BJ (cell line): ENCODE data around the gene GSTM1. TPM values are rescaled to one million over a fixed set of nuclear protein-coding genes. Genes with fewer than 3 reads are reported as not detected.
A peak's percentile ranks its signal among the peaks of the same experiment; 100 is the strongest.

ENCODE experiments used
- CTCF ChIA-PET: fragments of 350-600 bp; formaldehyde crosslinking; extraction: SDS; loops from one replicate; lab custom pipeline; 2021; ENCODE audit warnings: antibody characterized with exemption, inconsistent platforms; lab: Yijun Ruan, JAX
- POLR2A ChIA-PET: fragments of 300-600 bp; sonication (Branson Sonifier 250); formaldehyde crosslinking; extraction: SDS; loops from one replicate; lab custom pipeline; 2021; ENCODE audit warnings: antibody characterized with exemption; lab: Charles Lee
- DNase-seq: peaks from one replicate; pipeline ENCODE4 v3.0.0-alpha.2; 2011; ENCODE audit warnings: low read depth
- H3K27me3 ChIP-seq: 2 replicates; pipeline ENCODE4 v1.6.0; 2011; ENCODE audit warnings: low read length; ENCODE audit not compliant: control insufficient read depth, insufficient read depth
- H3K36me3 ChIP-seq: 2 replicates; pipeline ENCODE4 v1.5.1; 2011; ENCODE audit warnings: low read length; ENCODE audit not compliant: control insufficient read depth, insufficient read depth
- H3K4me3 ChIP-seq: 2 replicates; pipeline ENCODE4 v1.5.1; 2011; ENCODE audit warnings: low read depth, mild to moderate bottlenecking, control low read depth, low read length
- polyA plus RNA-seq: library from polyadenylated mRNA; depleted of rRNA; stranded (reverse); fragments of >200 nt; gene quantifications from 2 replicates; pipeline ENCODE4 v1.2.3, GENCODE V29; 2011
- TF ChIP-seq, protein P1 (sequence below): IDR thresholded peaks from 2 replicates; pipeline ENCODE4 v1.5.1; 2011; ENCODE audit warnings: low read depth, mild to moderate bottlenecking, control low read depth, inconsistent platforms, low read length, moderate library complexity; ENCODE audit not compliant: insufficient read depth

The GSTM1 gene
- polyA plus RNA-seq, 1 experiment: 1.0 TPM

DNA sequence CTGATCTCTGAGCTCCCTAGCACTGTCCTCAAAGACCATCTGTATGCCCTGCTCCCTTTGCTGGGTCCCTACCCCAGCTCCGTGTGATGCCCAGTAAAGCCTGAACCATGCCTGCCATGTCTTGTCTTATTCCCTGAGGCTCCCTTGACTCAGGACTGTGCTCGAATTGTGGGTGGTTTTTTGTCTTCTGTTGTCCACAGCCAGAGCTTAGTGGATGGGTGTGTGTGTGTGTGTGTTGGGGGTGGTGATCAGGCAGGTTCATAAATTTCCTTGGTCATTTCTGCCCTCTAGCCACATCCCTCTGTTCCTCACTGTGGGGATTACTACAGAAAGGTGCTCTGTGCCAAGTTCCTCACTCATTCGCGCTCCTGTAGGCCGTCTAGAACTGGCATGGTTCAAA lies 30.1 kb downstream of the GSTM1 start:
- Histone ChIP-seq H3K27me3 (no peaks in the 10 kb centered on the region; the same call in 1 of the 2 replicates), H3K4me3 (no peak overlapping the region), H3K36me3 (no peaks in the 10 kb centered on the region)
- CTCF ChIA-PET: interaction anchor here (0.9 to 1.8 kb wide), 5 partner anchors 9 to 267 kb away, joined by 3 to 7 read pairs (median 5); partner anchors contain the start of gene AHCYL1
- DNase-seq: no peak
- TF ChIP-seq, protein P1, sequence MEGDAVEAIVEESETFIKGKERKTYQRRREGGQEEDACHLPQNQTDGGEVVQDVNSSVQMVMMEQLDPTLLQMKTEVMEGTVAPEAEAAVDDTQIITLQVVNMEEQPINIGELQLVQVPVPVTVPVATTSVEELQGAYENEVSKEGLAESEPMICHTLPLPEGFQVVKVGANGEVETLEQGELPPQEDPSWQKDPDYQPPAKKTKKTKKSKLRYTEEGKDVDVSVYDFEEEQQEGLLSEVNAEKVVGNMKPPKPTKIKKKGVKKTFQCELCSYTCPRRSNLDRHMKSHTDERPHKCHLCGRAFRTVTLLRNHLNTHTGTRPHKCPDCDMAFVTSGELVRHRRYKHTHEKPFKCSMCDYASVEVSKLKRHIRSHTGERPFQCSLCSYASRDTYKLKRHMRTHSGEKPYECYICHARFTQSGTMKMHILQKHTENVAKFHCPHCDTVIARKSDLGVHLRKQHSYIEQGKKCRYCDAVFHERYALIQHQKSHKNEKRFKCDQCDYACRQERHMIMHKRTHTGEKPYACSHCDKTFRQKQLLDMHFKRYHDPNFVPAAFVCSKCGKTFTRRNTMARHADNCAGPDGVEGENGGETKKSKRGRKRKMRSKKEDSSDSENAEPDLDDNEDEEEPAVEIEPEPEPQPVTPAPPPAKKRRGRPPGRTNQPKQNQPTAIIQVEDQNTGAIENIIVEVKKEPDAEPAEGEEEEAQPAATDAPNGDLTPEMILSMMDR: no peak
- POLR2A ChIA-PET: no interaction called here

DNA sequence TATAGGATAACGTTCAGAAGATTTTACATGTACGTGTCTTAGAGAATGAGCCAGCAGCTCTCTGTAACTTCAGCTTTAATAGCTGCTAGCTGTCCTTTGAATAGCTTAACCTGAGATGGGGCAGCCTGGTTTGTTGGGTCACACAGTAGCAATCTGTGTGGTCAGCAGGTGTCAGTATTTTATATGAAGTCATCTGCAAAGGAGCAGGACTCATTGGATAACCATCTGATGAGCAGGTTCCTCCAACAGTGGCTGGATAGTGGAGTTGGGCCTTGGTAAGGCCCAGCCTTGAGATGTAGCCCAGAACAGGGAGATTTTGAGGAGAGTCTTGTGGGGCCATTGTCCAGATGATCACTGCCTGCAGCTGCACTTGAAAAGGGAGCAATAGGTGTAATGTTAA lies 30.9 kb downstream of the GSTM1 start:
- H3K36me3 ChIP-seq: no peaks in the 10 kb centered on the region
- TF ChIP-seq, protein P1: no peak
- no peak for DNase-seq
- no peak overlapping the region for H3K4me3 ChIP-seq
- no peaks in the 10 kb centered on the region for H3K27me3 ChIP-seq
- ChIA-PET CTCF (interaction anchor here (0.9 to 1.8 kb wide), 5 partner anchors 15 to 266 kb away, joined by 3 to 7 read pairs (median 4); partner anchors contain the start of gene AHCYL1), POLR2A (no interaction called here)

DNA sequence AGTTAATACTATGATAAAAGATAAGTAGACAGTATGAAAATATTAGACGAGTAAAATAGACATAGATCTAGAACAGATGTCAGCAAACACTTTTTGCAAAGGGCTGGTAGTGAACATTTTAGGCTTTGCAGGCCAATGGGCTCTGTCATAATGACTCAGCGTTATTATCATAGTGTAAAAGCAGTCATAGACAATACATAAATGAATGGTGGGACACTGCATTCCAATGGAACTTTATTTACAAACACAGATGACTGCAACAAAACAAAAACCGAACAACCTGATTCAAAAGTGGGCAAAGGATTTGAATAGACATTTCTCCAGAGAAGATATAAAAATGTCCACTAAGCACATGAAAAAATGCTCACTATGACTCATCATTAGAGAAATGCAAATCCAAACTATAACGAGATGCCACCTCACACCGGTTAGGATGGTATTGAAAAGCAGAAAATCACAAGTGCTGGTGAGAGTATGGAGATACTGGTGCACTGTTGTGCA lies 31.8 kb downstream of the GSTM1 start:
- TF ChIP-seq, protein P1: no peak
- Histone ChIP-seq H3K4me3 (no peak overlapping the region), H3K36me3 (no peaks in the 10 kb centered on the region), H3K27me3 (no peaks in the 10 kb centered on the region)
- ChIA-PET POLR2A (no interaction called here), CTCF (interaction anchor here (1.1 to 1.6 kb wide), 2 partner anchors 79 to 186 kb away, joined by 3 to 4 read pairs; no protein-coding TSS in a partner anchor)
- DNase-seq: peak; percentile 19

DNA sequence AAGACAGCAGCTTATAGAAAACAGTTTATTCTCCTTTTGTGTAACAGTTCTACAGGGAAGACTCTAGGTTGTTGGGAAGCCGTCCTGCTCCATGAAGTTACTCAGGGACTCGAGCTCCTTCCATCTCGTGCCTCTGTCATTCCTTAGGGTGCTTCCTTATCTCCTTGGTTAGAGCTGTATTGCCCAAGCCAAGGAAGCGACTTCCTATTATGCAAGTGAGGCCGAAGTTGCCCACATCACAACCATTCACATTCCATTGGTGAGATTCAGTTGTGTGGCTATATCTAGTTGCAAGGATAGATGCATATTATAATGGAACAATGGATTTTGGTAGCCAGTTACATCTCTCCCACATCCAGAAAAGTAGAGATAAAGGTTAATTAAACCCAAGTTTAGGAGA lies 33.4 kb downstream of the GSTM1 start:
- no peaks in the 10 kb centered on the region for H3K36me3 ChIP-seq
- no peak overlapping the region for H3K4me3 ChIP-seq
- ChIA-PET CTCF (interaction anchor here (0.9 to 1.6 kb wide), 2 partner anchors 16 to 81 kb away, joined by 3 read pairs; no protein-coding TSS in a partner anchor), POLR2A (no interaction called here)
- no peak for DNase-seq
- H3K27me3 ChIP-seq: no peaks in the 10 kb centered on the region
- TF ChIP-seq, protein P1: no peak

DNA sequence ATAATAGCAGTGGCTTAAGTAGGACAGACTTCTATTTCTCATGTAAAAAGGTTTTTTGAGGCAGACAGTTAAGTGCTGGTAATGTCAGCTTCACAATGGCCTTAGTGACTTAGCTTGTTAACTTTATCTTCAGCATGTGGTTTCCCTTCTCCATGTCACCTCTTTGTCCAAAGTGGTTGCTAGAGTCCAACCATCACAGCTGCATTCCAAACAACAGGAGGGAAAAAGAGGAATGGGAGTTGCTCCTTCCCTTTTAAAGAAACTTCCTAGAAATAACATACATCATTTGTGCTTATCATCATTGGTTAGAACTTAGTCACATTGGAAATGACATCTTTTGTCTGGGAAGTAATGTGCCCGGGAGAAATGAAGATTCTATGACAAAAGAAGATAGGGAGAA lies 34.4 kb downstream of the GSTM1 start:
- H3K4me3 ChIP-seq: no peak overlapping the region
- POLR2A ChIA-PET: no interaction called here
- CTCF ChIA-PET: no interaction called here
- no peak for DNase-seq
- TF ChIP-seq, protein P1: no peak
- H3K36me3 ChIP-seq: no peaks in the 10 kb centered on the region
- H3K27me3 ChIP-seq: peaks cover 2% of the 10 kb centered on the region
